OCI-LY7 (cell line): ENCODE data around the gene BTF3. TPM values are rescaled to one million over a fixed set of nuclear protein-coding genes. Genes with fewer than 3 reads are reported as not detected.

ENCODE experiments used
- BruUV-seq: library from RNA; stranded (reverse); fragments of 400-500 nt; replicated peaks from 2 replicates; lab custom pipeline; 2021; lab: Mats Ljungman, UMichigan
- CTCF ChIA-PET: fragments of 300-600 bp; sonication (Branson Sonifier 250); formaldehyde crosslinking; loops from one replicate; lab custom pipeline; 2022; ENCODE audit warnings: antibody characterized with exemption; ENCODE audit not compliant: unreplicated experiment; lab: Charles Lee
- POLR2A ChIA-PET: fragments of 300-600 bp; sonication (Branson Sonifier 250); formaldehyde crosslinking; loops from one replicate; lab custom pipeline; 2022; ENCODE audit warnings: antibody characterized with exemption; lab: Charles Lee
- DNase-seq: peaks from one replicate; pipeline ENCODE4 v3.0.0-alpha.2; 2015; ENCODE audit warnings: low spot score
- H2AFZ ChIP-seq: fragments of 200-600 bp; sonication (generic), shearing (Covaris generic); 2 replicates; pipeline ENCODE4 v1.6.1; 2014; ENCODE audit warnings: mild to moderate bottlenecking, antibody characterized with exemption, low read length, moderate library complexity
- H3K27ac ChIP-seq: fragments of 200-600 bp; sonication (generic); 2 replicates; pipeline ENCODE4 v1.5.1; 2014; ENCODE audit warnings: mixed run types, low read depth, mild to moderate bottlenecking, moderate library complexity, low read length, inconsistent platforms; ENCODE audit not compliant: poor library complexity, severe bottlenecking
- H3K36me3 ChIP-seq: fragments of 200-600 bp; sonication (generic); 2 replicates; pipeline ENCODE4 v1.6.1; 2014; ENCODE audit warnings: mild to moderate bottlenecking, antibody characterized with exemption, low read length, moderate library complexity, mixed read lengths; ENCODE audit not compliant: insufficient read depth
- H3K4me1 ChIP-seq: fragments of 200-600 bp; sonication (generic); 2 replicates; pipeline ENCODE4 v1.5.1; 2014; ENCODE audit warnings: mild to moderate bottlenecking, low read length; ENCODE audit not compliant: insufficient read depth, poor library complexity, severe bottlenecking
- H3K4me2 ChIP-seq: fragments of 200-600 bp; sonication (generic); 2 replicates; pipeline ENCODE4 v1.6.1; 2014; ENCODE audit warnings: mild to moderate bottlenecking, low read length
- H3K4me3 ChIP-seq: fragments of 200-600 bp; sonication (generic); 2 replicates; pipeline ENCODE4 v1.5.1; 2014; ENCODE audit warnings: mild to moderate bottlenecking, low read depth, low read length; ENCODE audit not compliant: poor library complexity, severe bottlenecking
- H3K79me2 ChIP-seq: fragments of 200-600 bp; sonication (generic); 2 replicates; pipeline ENCODE4 v1.6.1; 2016; ENCODE audit warnings: low read depth, mild to moderate bottlenecking, low read length, moderate library complexity, mixed read lengths; ENCODE audit not compliant: insufficient read depth
- H3K9me2 ChIP-seq: fragments of 200-600 bp; sonication (generic); 2 replicates; pipeline ENCODE4 v1.6.1; 2016; ENCODE audit warnings: mild to moderate bottlenecking, low read length, mixed read lengths; ENCODE audit not compliant: insufficient read depth
- H3K9me3 ChIP-seq: fragments of 200-600 bp; sonication (generic); 2 replicates; pipeline ENCODE4 v1.6.1; 2014; ENCODE audit warnings: mild to moderate bottlenecking, mixed run types, low read length, mixed read lengths
- H4K20me1 ChIP-seq: fragments of 200-600 bp; sonication (generic); 2 replicates; pipeline ENCODE4 v1.6.1; 2014; ENCODE audit warnings: mild to moderate bottlenecking, antibody characterized with exemption, low read length, moderate library complexity, mixed read lengths; ENCODE audit not compliant: insufficient read depth
- EZH2phosphoT487 ChIP-seq: fragments of 200-600 bp; sonication (generic); IDR thresholded peaks from 2 replicates; pipeline ENCODE4 v1.6.1; 2018; ENCODE audit warnings: low read depth, borderline replicate concordance, mild to moderate bottlenecking, mixed run types, antibody characterized with exemption, low read length, moderate library complexity, mixed read lengths
- intact Hi-C: fragments of 100-400 bp; cut with micrococcal nuclease; formaldehyde crosslinking; loops from one replicate; pipeline ENCODE4 v1.10.0; 2022; ENCODE audit not compliant: unreplicated experiment
- total RNA-seq, 2 experiments: library from RNA; depleted of rRNA in 1 of 2; stranded (reverse); fragments of >200 nt in 1 of 2; shearing (Covaris generic) in 1 of 2; gene quantifications; 2 replicates each; pipeline ENCODE4 v1.2.3, GENCODE V29; 2014 to 2022
- TF ChIP-seq, protein P1 (sequence below): fragments of 200-600 bp; sonication (generic); conservative IDR thresholded peaks from 2 replicates; pipeline ENCODE4 v1.5.1; 2014; ENCODE audit warnings: mild to moderate bottlenecking, antibody characterized with exemption, low read length, moderate library complexity, mixed read lengths

The BTF3 gene
- total RNA-seq, 2 experiments from 2014 or later: 350 to 736 TPM

DNA sequence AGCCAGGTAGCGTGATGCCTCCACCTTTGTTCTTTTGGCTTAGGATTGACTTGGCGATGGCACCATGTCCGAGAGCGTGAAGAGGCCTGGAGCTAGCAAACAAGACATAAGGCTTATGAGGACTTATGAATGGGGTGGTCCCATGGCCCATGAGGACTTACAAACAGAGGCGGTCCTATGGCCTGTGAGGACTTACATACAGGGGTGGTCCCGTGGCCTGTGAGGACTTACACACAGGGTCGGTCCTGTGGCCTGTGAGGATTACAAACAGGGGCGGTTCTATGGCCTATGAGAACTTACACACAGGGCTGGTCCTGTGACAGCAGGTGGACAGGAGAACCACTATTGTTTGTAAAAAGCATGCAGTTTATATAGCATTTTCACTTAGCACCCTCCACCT is 28.4 kb upstream of the BTF3 start:
- DNase-seq: no peak
- Histone ChIP-seq H3K4me2 (no peak overlapping the region), H4K20me1 (no peaks in the 10 kb centered on the region), H2AFZ (no peak overlapping the region), H3K79me2 (no peaks in the 10 kb centered on the region), H3K36me3 (no peaks in the 10 kb centered on the region), H3K9me2 (no peaks in the 10 kb centered on the region), H3K9me3 (no peaks in the 10 kb centered on the region), H3K4me3 (no peak overlapping the region), H3K4me1 (no peaks in the 10 kb centered on the region), H3K27ac (no peak overlapping the region)
- no TSS peak for BruUV-seq
- no peak for TF ChIP-seq EZH2phosphoT487
- TF ChIP-seq, protein P1, sequence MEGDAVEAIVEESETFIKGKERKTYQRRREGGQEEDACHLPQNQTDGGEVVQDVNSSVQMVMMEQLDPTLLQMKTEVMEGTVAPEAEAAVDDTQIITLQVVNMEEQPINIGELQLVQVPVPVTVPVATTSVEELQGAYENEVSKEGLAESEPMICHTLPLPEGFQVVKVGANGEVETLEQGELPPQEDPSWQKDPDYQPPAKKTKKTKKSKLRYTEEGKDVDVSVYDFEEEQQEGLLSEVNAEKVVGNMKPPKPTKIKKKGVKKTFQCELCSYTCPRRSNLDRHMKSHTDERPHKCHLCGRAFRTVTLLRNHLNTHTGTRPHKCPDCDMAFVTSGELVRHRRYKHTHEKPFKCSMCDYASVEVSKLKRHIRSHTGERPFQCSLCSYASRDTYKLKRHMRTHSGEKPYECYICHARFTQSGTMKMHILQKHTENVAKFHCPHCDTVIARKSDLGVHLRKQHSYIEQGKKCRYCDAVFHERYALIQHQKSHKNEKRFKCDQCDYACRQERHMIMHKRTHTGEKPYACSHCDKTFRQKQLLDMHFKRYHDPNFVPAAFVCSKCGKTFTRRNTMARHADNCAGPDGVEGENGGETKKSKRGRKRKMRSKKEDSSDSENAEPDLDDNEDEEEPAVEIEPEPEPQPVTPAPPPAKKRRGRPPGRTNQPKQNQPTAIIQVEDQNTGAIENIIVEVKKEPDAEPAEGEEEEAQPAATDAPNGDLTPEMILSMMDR: no peak
- intact Hi-C loops: no loop called here
- ChIA-PET POLR2A (no interaction called here), CTCF (no interaction called here)

DNA sequence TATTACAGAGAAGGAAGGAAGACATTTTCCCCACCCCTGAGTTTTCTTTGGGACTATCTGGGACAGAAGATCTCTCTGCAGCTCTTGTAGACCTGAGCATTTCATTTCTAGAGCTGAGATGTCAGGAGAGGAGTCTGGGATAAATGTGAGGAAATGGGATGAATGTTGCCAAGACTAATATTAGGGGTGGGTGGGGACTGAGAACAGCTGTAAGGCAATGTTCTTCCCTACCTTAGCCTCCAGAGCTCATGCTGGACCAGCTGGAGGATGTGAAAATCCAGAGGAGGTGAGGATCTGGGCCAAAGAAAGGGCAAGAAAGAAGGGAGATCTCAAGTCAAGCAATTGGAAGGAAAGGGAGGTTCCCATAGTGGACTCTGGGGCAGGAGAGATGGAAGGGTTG is 26.6 kb upstream of the BTF3 start:
- Histone ChIP-seq H4K20me1 (no peaks in the 10 kb centered on the region), H3K79me2 (no peaks in the 10 kb centered on the region), H3K9me2 (no peaks in the 10 kb centered on the region), H2AFZ (no peak overlapping the region), H3K9me3 (no peaks in the 10 kb centered on the region), H3K36me3 (no peaks in the 10 kb centered on the region), H3K27ac (no peak overlapping the region), H3K4me2 (no peak overlapping the region), H3K4me1 (no peaks in the 10 kb centered on the region), H3K4me3 (no peak overlapping the region)
- intact Hi-C loops: no loop called here
- POLR2A ChIA-PET: no interaction called here
- CTCF ChIA-PET: no interaction called here
- BruUV-seq: no TSS peak
- TF ChIP-seq, protein P1: no peak
- TF ChIP-seq EZH2phosphoT487: no peak
- DNase-seq: no peak

DNA sequence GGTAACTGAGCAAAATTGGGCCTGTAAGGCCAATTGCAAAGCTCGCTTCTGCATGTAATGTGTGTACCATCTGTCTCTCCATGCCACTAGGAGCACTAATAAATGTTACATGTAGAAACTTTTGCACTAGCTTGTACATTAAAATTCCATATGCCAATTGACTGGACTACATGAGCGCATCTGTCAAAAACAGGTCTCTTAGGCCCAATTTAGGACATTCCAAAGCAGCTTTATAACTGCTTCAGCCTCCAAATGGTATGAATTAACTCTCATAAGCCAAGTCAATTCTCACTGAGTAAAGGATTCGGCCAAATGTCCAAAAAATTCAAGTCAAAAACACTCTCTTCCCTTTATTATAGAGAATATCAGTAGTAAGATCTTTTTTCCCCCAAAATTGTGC is 26.1 kb upstream of the BTF3 start:
- DNase-seq: no peak
- TF ChIP-seq, protein P1: no peak
- no peak for TF ChIP-seq EZH2phosphoT487
- no TSS peak for BruUV-seq

More for the DNA sequence above, 26.1 kb upstream of the BTF3 start:
- H2AFZ ChIP-seq: no peak overlapping the region
- H4K20me1 ChIP-seq: no peaks in the 10 kb centered on the region
- ChIA-PET POLR2A (no interaction called here), CTCF (no interaction called here)
- H3K79me2 ChIP-seq: no peaks in the 10 kb centered on the region
- intact Hi-C loops: no loop called here
- no peaks in the 10 kb centered on the region for H3K36me3 ChIP-seq
- no peak overlapping the region for H3K4me2 ChIP-seq
- H3K4me1 ChIP-seq: no peaks in the 10 kb centered on the region
- H3K27ac ChIP-seq: no peak overlapping the region
- H3K9me3 ChIP-seq: no peaks in the 10 kb centered on the region
- H3K4me3 ChIP-seq: no peak overlapping the region
- no peaks in the 10 kb centered on the region for H3K9me2 ChIP-seq
